H7 (cell line): ENCODE data around the gene TLCD1. TPM values are rescaled to one million over a fixed set of nuclear protein-coding genes. Genes with fewer than 3 reads are reported as not detected.

ENCODE experiments used
- DNase-seq: peaks from one replicate; pipeline ENCODE4 v3.0.0; 2012
- H3K27me3 ChIP-seq: 2 replicates; pipeline ENCODE4 v1.6.0; 2011; ENCODE audit warnings: mild to moderate bottlenecking, low read length; ENCODE audit not compliant: control insufficient read depth, insufficient read depth
- H3K36me3 ChIP-seq: replicated peaks from 2 replicates; pipeline ENCODE4 v1.5.1; 2011; ENCODE audit warnings: low read length; ENCODE audit not compliant: control insufficient read depth, insufficient read depth
- H3K4me3 ChIP-seq: 2 replicates; pipeline ENCODE4 v1.5.1; 2011; ENCODE audit warnings: low read depth, mild to moderate bottlenecking, control low read depth, low read length, moderate library complexity; ENCODE audit not compliant: insufficient read depth
- total RNA-seq: library from RNA; depleted of rRNA; stranded (reverse); fragments of >200 nt; shearing (Covaris generic); gene quantifications from 2 replicates; pipeline ENCODE4 v1.2.3, GENCODE V29; 2014

TLCD1 gene
- total RNA-seq, 1 experiment from 2014 or later: 21.4 TPM

- Histone ChIP-seq H3K27me3 (no peaks in the 10 kb centered on the region), H3K4me3 (peak overlapping the region; percentile 87), H3K36me3 (peaks cover 26% of the 10 kb centered on the region)
- peak; percentile 77 for DNase-seq
Observed at GRCh38 chr17:28716740-28717577, 9.1 kb downstream of the TLCD1 start.

GRCh38 chr17:28715217-28715616, 10.8 kb downstream of the TLCD1 start:
- peaks cover 16% of the 10 kb centered on the region for H3K36me3 ChIP-seq
- no peak for DNase-seq
- no peaks in the 10 kb centered on the region for H3K27me3 ChIP-seq
- no peak overlapping the region for H3K4me3 ChIP-seq

GRCh38 chr17:28714281-28714680, 11.8 kb downstream of the TLCD1 start:
- Histone ChIP-seq H3K36me3 (peaks cover 16% of the 10 kb centered on the region), H3K4me3 (no peak overlapping the region), H3K27me3 (no peaks in the 10 kb centered on the region)
- DNase-seq: no peak

- Histone ChIP-seq H3K36me3 (peaks cover 16% of the 10 kb centered on the region), H3K27me3 (no peaks in the 10 kb centered on the region), H3K4me3 (peak overlapping the region; percentile 63; the same call in 1 of the 2 replicates)
- DNase-seq: no peak
Observed at GRCh38 chr17:28712705-28713415, 13.2 kb downstream of the TLCD1 start.

- Histone ChIP-seq H3K36me3 (peaks cover 16% of the 10 kb centered on the region), H3K4me3 (peak overlapping the region; percentile 63), H3K27me3 (no peaks in the 10 kb centered on the region)
- DNase-seq: peak; percentile 91
Observed at GRCh38 chr17:28712032-28712704, 13.9 kb downstream of the TLCD1 start.

- Histone ChIP-seq H3K4me3 (peak within 1 kb of the TSS; percentile 84), H3K27me3 (no peaks in the 10 kb centered on the region), H3K36me3 (peaks cover 16% of the 10 kb centered on the region)
- DNase-seq: peak; percentile 89
Observed at GRCh38 chr17:28711723-28712031, 14.4 kb downstream of the TLCD1 start, which contains the start of gene PROCA1. Gene PROCA1 (minus strand): TSS chr17:28711888. CDS start chr17:28711660, 228 bp downstream.

- peaks cover 16% of the 10 kb centered on the region for H3K36me3 ChIP-seq
- H3K27me3 ChIP-seq: no peaks in the 10 kb centered on the region
- peak; percentile 100 for DNase-seq
- peak overlapping the region; percentile 84 for H3K4me3 ChIP-seq
Observed at GRCh38 chr17:28710861-28711722, 14.9 kb downstream of the TLCD1 start.

GRCh38 chr17:28707339-28707720, 18.7 kb downstream of the TLCD1 start:
- Histone ChIP-seq H3K36me3 (peaks cover 9% of the 10 kb centered on the region), H3K27me3 (no peaks in the 10 kb centered on the region), H3K4me3 (no peak overlapping the region)
- no peak for DNase-seq

GRCh38 chr17:28706471-28707338, 19.3 kb downstream of the TLCD1 start:
- peak; percentile 78 for DNase-seq
- H3K27me3 ChIP-seq: no peaks in the 10 kb centered on the region
- H3K4me3 ChIP-seq: no peak overlapping the region
- peaks cover 13% of the 10 kb centered on the region for H3K36me3 ChIP-seq

GRCh38 chr17:28705728-28706334, 20.2 kb downstream of the TLCD1 start:
- Histone ChIP-seq H3K36me3 (peaks cover 19% of the 10 kb centered on the region), H3K4me3 (no peak overlapping the region), H3K27me3 (no peaks in the 10 kb centered on the region)
- peak; percentile 46 for DNase-seq

- Histone ChIP-seq H3K27me3 (no peaks in the 10 kb centered on the region), H3K4me3 (no peak overlapping the region), H3K36me3 (peaks cover 25% of the 10 kb centered on the region)
- peak; percentile 47 for DNase-seq
Observed at GRCh38 chr17:28705074-28705659, 20.9 kb downstream of the TLCD1 start.

GRCh38 chr17:28704219-28704858, 21.7 kb downstream of the TLCD1 start:
- Histone ChIP-seq H3K36me3 (peaks cover 34% of the 10 kb centered on the region), H3K4me3 (no peak overlapping the region), H3K27me3 (no peaks in the 10 kb centered on the region)
- peak; percentile 48 for DNase-seq
